SIG-M5 treated with dmso at 0.1 percent for 504 hours (cell line): Measurements from ENCODE around the gene BIN1.

ENCODE experiments used
- DNase-seq: peaks from one replicate; lab custom pipeline; 2025; ENCODE audit not compliant: unreplicated experiment; lab: John Stamatoyannopoulos, UW

BIN1 gene

GRCh38 chr2:127025359-127026166 is 81.4 kb downstream of the BIN1 start:
- peak; percentile 37 for DNase-seq

- no peak for DNase-seq
Observed at GRCh38 chr2:127024769-127025358, 82.1 kb downstream of the BIN1 start.

- DNase-seq: no peak
Observed at GRCh38 chr2:127023504-127023903, 83.5 kb downstream of the BIN1 start.

- no peak for DNase-seq
Observed at GRCh38 chr2:127022817-127023216, 84.1 kb downstream of the BIN1 start.

GRCh38 chr2:127020536-127020935 is 86.4 kb downstream of the BIN1 start:
- DNase-seq: no peak

DNA sequence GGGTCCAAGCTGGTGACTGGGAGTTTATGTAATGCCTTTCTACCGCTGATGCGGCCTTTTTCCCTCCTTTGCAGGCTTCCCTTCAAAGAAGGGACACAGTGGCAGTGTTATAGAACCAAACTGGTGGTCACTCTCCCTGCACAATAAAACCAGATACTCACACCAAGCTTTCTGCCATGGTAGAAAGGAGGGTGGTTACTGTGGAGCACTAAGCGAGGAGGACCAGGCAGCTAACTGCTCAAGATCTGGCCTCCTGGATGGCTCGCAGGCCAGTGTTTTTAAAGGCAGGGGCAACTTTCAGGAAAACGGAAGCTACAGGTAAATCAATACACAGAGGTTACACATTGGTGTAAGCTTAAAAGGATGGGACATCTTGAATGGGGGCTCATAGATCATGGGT is 89.4 kb downstream of the BIN1 start:
- DNase-seq: no peak

- no peak for DNase-seq
Observed at GRCh38 chr2:127016329-127016728, 90.6 kb downstream of the BIN1 start.

GRCh38 chr2:127015106-127015910 is 91.6 kb downstream of the BIN1 start:
- no peak for DNase-seq

DNA sequence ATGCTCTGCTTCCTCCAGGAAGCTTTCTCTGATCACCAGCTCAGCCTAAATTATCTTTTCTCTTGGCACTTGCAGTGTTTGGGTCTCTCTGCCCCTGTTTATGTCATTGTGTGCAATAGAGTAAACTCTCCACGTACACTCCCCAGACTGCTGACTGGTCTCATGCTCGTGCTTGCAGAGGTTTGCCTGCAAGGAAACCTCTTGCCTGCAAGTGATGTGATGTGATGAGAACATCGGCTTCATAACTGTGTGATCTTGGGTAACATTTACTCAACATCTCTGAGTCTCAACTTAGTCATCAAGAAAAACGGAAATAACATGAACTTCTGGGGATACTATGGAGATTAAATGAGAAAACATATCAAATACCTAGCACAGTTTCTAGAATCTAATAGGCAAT is 92.3 kb downstream of the BIN1 start:
- peak; percentile 92 for DNase-seq

GRCh38 chr2:127014224-127014623 is 92.7 kb downstream of the BIN1 start:
- no peak for DNase-seq

GRCh38 chr2:127012868-127013267 is 94.1 kb downstream of the BIN1 start:
- DNase-seq: no peak

GRCh38 chr2:127012215-127012614 is 94.7 kb downstream of the BIN1 start:
- DNase-seq: no peak

DNA sequence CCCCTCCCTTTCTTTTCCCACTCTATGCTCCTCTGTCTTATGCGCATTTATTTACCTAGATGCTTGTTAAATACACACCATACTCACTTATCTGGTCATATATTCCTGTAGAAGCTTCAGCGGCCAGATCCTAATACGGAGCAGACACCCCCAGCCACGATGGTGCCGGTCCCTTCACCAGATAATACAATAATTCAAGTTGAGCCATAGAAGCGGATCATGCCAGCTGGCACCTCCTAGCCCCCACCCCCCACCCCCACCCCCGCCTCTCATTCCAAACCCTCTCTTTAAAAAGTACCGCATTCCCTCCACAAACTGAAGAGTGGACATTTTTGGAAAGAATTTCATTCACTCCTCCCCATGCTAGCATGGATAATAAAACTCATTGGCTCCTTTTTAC is 95.2 kb downstream of the BIN1 start:
- DNase-seq: no peak

DNA sequence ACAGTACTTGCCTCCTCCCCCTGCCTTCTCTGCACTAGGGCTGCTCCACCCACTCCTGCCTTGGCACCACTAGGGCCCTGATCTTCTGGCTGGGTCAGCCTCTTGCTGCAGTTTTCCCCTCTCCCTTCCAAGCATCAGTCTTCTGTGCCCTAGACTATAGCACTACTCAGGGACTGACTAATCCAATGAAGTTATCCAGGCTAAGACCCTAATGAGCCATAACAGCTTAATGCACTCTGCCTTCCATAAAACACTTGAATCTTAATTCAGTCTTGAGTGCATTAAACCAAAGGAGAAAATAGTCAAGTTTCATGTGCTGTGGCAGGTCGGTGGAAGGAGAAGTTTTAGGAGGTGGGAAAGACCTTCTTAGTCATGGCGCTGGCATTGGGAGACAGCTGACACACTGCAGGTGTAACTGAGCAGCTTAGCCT is 95.7 kb downstream of the BIN1 start:
- no peak for DNase-seq

DNA sequence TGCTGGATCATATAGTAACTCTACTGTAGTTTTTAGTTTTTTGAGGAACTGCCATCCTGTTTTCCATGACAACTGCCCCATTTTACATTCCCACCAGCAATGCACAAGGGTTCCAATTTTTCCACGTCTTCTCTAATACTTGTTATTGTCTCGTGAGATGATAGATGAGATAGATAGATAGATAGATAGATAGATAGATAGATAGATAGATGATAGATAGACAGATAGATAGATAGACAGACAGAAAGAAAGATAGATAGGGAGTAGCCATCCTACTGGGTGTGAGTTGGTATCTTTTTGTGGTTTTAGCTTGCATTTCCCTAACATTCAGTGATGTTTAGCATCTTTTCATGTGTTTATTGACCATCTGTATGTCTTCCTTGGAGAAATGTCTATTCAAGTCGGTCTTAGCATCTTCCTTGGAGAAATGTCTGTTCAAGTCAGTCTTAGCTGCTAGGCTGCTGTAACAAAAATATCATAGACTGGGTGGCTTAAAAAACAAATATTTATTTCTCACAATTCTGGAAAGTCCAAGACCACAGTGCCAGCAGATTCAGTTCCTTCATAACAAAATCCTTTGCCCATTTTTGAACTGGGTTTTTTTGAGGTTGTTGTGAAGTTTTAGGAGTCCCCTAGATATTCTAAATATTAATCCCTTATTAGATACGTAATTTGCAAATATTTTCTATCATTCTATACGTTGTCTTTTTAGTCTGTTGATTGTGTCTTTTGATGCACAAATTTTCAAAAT is 98.5 kb downstream of the BIN1 start:
- no peak for DNase-seq

DNA sequence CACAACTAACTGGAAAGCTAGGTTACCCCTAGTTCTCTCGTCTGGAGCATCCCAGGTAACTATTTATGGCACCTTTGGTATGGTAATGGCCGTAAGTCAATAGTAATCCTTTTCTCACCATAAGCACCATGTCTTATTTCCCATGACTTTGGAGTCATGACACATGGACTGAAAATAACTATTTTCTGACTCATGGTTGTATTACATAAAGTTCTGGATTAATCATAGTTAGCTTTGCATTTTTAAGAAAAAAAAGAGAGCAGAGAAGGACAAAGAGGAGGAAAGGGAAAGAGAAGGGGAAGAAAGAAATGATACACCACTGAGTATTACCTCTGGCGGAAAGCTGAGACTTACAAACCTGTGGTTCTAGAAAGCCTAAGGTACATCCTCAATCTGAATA is 99.3 kb downstream of the BIN1 start:
- DNase-seq: no peak

DNA sequence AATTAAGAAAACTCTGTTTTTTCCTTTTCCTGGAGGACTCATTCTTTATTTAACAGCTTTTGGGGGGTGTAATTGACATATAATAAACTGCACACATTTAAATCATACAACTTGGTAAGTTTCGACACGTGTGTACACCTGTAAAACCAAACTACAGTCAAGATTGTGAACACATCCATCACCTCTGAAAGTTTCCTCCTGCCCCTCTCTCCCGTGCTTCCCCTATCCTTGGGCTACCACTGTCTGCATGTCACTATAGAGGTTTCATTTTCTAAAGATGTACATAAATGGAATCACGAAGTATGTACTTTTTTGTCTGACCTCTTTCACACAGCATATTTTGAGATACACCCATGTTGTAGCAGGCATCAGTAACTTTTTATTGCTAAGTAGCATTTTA is 100.0 kb downstream of the BIN1 start:
- no peak for DNase-seq

GRCh38 chr2:127004893-127005600 is 101.9 kb downstream of the BIN1 start:
- DNase-seq: no peak

- DNase-seq: no peak
Observed at GRCh38 chr2:127003070-127003800, 103.7 kb downstream of the BIN1 start.

DNA sequence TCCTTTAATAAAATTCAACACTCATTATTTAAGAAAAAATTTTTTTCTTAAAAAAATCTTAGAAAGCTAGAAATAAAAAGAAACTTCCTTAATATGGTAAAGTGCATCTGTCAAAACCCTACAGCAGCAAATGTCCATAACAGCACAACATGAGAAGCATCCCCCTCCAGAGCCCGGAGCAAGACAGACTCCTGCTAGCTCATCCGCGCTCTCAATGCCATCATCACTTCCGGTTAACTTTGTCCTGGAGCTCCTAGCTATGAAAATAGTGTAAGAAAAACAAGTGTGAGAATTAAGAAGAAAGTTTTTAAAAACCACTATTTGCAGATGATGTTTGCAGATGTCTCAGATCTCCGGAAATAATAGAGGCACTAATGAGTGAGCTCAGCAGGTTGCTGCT is 105.2 kb downstream of the BIN1 start:
- DNase-seq: no peak
